ENCODE measurements around the gene SAP30.
A peak's percentile ranks its signal among the peaks of the same experiment; 100 is the strongest.

SAP30 gene

GRCh38 chr4:173367946-173368345 lies 2.8 kb upstream of the SAP30 start:
- DNase-seq: no peak

DNA sequence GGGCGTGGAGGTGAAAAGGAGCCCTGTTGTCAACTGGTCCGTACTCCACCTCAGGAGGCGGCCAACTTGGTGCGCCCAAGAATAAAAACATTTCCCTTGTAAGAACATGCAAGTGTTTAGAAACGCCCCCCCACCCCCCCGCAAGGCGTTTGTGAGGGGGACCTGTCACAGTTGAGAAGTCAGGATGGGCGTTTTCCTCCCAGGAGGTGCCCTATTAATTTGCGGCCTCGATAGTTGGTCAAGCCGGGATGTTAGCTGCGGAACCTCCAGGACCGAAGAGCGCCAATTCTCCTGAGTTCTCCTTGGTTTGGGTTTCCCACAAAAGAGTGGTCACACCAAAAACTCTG lies 651 bp upstream of the SAP30 start:
- peak in 4 of 5 donors; percentile 18 to 60 (median 48) for DNase-seq

- peak; percentile 20 to 52 (median 40) for DNase-seq
Observed at GRCh38 chr4:173371292-173372192, 788 bp downstream of the SAP30 start.

- DNase-seq: no peak
Observed at GRCh38 chr4:173374588-173374987, 3.8 kb downstream of the SAP30 start.

- DNase-seq: no peak
Observed at GRCh38 chr4:173379929-173380328, 9.2 kb downstream of the SAP30 start.

DNA sequence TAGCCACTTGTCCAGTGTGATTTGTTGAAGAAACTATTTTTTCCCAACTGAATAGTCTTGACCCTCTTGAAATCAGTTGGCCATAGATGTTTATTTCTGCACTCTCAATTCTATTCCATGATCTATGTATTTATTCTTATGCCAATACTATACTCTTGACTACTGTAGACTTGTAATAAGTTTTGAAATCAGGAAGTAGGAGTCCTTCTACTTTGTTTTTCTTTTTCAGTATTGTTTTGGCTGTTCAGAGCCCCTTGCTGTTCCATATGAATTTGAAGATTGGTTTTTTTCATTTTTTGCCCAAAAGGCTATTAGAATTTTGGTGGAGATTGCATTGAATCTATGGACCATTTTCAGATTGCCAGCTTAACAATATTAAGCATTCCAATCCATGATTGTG lies 10.2 kb downstream of the SAP30 start:
- no peak for DNase-seq

DNA sequence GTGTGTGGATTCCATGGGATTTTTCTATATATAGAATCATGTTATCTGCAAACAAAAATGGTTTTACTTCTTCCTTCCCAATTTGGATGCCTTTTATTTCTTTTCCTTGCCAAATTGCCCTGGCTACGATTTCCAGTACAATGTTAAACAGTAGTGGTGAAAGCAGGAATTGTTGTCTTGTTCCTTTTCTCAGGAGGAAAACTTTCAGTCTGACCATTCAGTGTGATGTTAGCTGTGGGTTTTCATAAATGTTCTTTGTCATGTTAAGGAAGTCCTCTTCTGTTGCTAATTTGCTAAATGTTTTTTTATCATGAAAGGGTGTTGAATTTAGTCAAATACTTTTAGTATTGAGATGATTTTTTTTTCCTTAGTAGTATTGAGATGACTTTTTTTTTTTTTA lies 10.9 kb downstream of the SAP30 start:
- no peak for DNase-seq

GRCh38 chr4:173382349-173382748 lies 11.6 kb downstream of the SAP30 start:
- DNase-seq: no peak

- no peak for DNase-seq
Observed at GRCh38 chr4:173386751-173387150, 16.0 kb downstream of the SAP30 start.

GRCh38 chr4:173391701-173392100 lies 20.9 kb downstream of the SAP30 start:
- no peak for DNase-seq

DNA sequence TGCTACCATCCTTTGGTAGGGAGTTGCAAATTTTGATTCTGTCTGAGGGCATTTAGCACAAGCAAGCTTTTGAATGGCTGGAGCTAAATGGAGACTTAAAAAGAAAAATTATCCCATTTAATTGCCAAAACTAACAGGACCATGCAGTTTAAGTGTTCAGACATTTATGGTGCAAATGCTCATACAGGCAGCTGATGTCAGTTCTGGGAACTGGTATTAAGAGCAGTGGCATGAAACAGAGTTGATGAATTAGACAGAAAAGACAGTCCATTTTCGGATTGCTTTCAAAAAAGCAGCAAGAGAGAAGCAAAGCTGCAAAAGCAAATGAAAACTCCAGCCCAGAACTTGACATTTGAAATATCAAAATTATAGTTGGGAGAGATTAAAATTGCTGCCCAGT lies 26.9 kb downstream of the SAP30 start:
- DNase-seq: no peak

- no peak for DNase-seq
Observed at GRCh38 chr4:173398220-173398619, 27.5 kb downstream of the SAP30 start.

- DNase-seq: no peak
Observed at GRCh38 chr4:173398779-173399415, 28.1 kb downstream of the SAP30 start, which contains the start of gene SCRG1. SCRG1 (minus strand) TSS chr4:173399116; CDS start chr4:173391414, 7,702 bp downstream.

DNA sequence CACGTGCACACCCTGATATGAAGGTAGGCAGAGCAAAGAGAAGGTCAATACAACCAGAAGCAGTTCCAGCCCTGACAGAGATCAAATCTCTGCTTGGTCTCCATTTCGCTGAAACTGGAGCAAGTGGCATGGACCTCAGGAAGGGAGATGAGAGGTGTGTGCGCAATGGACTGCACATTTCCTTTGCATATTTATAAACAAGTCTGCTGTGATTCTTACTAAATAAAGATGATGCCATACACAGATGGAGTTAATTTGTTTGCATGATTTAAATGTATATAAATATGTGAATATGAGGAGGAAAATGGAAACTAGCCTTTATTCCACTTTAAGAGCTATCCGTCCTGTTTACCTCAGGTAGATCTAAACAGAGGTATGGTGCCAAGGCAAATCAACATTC lies 30.3 kb downstream of the SAP30 start:
- DNase-seq: no peak

DNA sequence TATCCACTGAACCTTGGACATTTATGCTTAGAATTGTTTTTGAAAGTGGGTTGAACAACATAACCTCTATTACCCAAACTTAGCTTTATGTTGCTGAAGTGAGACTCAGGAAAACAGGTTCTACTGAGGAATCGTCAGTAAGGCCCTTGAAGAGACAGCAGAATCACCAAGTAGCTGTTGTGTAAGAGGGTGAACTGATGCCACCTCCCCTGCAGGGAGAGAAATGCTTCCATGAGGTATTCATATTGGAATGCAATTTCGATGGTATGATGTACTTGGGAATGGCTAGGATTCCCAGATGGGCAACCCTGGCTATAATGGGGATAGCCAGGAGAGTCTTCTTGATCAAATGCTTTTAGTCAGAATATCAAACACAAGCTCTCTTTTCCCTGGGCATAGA lies 32.3 kb downstream of the SAP30 start:
- no peak for DNase-seq

DNA sequence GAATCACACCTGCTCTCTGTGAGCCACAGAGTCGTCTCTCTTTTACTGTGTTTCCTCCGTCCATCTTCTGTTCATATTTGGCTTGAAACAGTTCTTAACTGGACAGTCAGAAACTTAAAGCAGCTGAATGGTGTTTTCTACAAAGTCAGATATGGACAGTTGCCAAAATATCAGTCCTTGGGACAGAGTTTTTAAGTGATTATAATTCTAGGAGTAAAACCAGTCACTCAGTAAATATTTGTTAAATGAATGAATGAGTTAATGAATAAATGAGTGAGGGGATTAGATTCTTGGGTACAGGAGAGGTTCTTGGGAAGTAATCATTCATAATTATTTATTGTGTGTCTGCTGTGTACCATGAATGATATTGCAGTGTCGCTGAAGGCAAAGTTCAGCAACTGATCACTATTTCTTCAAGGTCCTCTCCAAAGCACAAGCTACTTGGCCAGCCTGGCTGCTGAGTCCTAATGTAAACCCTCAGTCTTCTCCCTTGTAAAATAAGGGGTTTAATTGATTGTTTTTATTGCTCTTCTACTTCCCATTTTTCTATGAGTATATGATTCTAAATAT lies 33.6 kb downstream of the SAP30 start:
- no peak for DNase-seq

- no peak for DNase-seq
Observed at GRCh38 chr4:173405840-173406606, 35.3 kb downstream of the SAP30 start.

DNA sequence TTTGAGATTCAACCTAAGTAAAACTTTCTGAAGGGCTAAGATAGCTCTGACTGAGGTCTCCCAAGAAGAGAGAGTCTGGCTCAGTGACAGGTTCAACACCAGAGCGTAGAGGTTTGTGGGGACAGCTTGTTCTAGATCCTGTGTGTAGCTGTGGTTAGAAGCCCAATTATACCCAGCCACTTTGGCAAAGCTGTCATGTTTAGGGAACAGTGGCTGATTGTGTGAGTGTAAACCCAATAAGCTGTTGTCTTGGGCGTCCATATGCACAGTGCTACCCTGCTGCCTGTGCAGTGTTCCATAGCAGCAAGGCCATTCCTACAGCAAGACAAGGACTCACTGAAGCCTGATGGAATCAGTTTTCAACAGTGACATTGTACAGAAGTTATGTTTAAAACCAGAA lies 39.3 kb downstream of the SAP30 start:
- DNase-seq: no peak

DNA sequence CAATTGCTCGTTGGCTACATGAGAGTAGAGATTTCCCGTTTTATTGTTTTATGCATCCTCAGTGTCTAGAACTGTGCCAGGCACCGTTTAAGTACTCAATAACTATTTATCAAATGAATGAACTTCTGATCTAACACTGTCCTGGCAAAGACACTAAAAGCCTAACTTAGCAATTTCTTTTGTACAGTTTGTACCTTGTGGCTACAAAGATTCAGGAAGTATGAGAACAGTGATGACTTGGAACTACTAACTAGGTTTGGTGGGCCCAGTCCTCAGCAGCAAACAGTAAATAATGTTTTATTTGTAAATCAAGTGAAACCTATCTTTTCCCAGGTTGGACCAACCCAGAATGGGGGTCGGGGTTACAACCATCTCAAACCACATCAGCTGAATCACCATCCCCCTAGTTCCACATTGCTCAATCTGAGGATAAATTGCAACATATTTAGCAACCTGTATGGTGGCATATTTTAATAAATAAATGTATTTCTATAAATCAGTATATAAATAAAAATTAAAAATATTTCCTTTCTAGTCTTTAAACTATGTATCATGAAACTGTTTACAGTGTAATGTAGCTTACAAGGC lies 40.4 kb downstream of the SAP30 start:
- no peak for DNase-seq

DNA sequence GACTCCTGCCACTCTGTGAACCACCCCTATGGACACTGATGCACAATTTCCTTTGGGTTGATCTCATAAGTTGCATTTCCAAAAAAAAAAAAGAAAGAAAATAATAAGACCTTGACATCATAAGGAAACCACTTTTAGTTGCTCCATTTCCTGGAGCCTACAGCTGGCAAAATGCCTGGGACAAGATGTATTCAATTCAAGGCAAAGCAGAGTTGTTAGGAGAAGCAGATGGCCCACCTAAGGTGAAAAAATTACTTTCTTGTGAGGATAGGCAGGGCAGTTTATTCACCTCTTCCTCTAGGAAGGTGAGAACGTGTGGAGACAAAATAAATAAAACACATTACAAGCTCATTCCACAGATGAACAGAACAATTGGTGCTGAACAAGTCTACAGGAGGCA lies 42.3 kb downstream of the SAP30 start:
- no peak for DNase-seq

GRCh38 chr4:173414456-173414855 lies 43.7 kb downstream of the SAP30 start:
- DNase-seq: no peak

DNA sequence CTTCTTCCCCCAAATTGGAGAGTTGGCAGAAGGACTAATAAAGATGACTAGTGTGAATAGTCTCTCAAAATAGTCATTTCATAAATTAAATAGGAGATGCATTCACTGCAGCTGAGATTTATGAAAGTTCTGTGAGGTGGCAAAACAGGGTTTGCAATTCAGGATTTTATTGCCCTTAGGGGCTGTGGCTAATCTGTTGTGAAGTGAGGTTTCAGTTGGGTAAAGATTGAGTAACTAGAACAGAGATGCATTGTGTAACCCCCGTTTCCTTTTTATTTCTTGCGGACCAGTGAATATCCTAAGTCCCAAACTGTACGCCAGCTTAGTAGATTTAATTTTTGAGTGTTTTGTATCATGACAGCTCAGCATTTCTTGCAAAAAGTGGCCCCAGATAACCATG lies 44.3 kb downstream of the SAP30 start:
- DNase-seq: no peak

All from T-helper 1 cell (primary cell).